IMR-90 (cell line): ENCODE results near the gene MAGI2. TPM values are rescaled to one million over a fixed set of nuclear protein-coding genes. Genes with fewer than 3 reads are reported as not detected.

Experiments
- ATAC-seq: fragments of 200-7000 bp; cut with Tn5 transposase; 2 replicates; pipeline ENCODE4 v1.9.1; 2020; ENCODE audit warnings: low read depth, mild to moderate bottlenecking, moderate library complexity
- BruUV-seq: library from RNA; stranded (reverse); fragments of 400-500 nt; replicated peaks from 2 replicates; lab custom pipeline; 2021; lab: Mats Ljungman, UMichigan
- CTCF ChIA-PET: fragments of 300-600 bp; formaldehyde crosslinking; extraction: SDS; loops from one replicate; lab custom pipeline; 2021; ENCODE audit warnings: antibody characterized with exemption; lab: Yijun Ruan, JAX
- POLR2A ChIA-PET: fragments of 300-600 bp; sonication (Branson Sonifier 250); formaldehyde crosslinking; loops from one replicate; lab custom pipeline; 2022; ENCODE audit warnings: antibody characterized with exemption; ENCODE audit not compliant: unreplicated experiment; lab: Charles Lee
- DNase-seq: peaks from one replicate; pipeline ENCODE4 v3.0.0; 2013
- H2AFZ ChIP-seq: replicated peaks from 2 replicates; pipeline ENCODE3; 2013; ENCODE audit warnings: low read length, mild to moderate bottlenecking; ENCODE audit not compliant: poor library complexity
- H2AK5ac ChIP-seq: 2 replicates; pipeline ENCODE4 v1.6.1; 2013; ENCODE audit warnings: low read depth, low read length, inconsistent platforms
- H2AK9ac ChIP-seq: replicated peaks from 2 replicates; pipeline ENCODE3; 2013; ENCODE audit warnings: mild to moderate bottlenecking, low read depth, low read length, moderate library complexity; ENCODE audit not compliant: poor library complexity
- H2BK120ac ChIP-seq: 2 replicates; pipeline ENCODE4 v1.6.1; 2013; ENCODE audit warnings: low read depth, low read length, inconsistent platforms
- H2BK15ac ChIP-seq: 3 replicates; pipeline ENCODE4 v1.6.1; 2013; ENCODE audit warnings: low read depth, low read length, inconsistent platforms
- H2BK20ac ChIP-seq: 2 replicates; pipeline ENCODE4 v1.6.1; 2013; ENCODE audit warnings: low read depth, mild to moderate bottlenecking, inconsistent platforms, low read length, moderate library complexity
- H2BK5ac ChIP-seq: 2 replicates; pipeline ENCODE4 v1.6.1; 2013; ENCODE audit warnings: mild to moderate bottlenecking, low read depth, low read length, inconsistent platforms; ENCODE audit not compliant: poor library complexity, severe bottlenecking
- H3K14ac ChIP-seq: replicated peaks from 2 replicates; pipeline ENCODE4 v1.6.1; 2013; ENCODE audit warnings: low read depth, low read length, inconsistent platforms
- H3K18ac ChIP-seq: 2 replicates; pipeline ENCODE4 v1.6.1; 2013; ENCODE audit warnings: low read depth, low read length, control low read depth
- H3K23ac ChIP-seq: 2 replicates; pipeline ENCODE4 v1.6.1; 2013; ENCODE audit warnings: low read depth, low read length, inconsistent platforms
- H3K27ac ChIP-seq: 2 replicates; pipeline ENCODE4 v1.5.1; 2013; ENCODE audit warnings: mild to moderate bottlenecking, control low read depth, low read length; ENCODE audit not compliant: insufficient read depth
- H3K27me3 ChIP-seq: 2 replicates; pipeline ENCODE4 v1.6.1; 2013; ENCODE audit warnings: low read length; ENCODE audit not compliant: control insufficient read depth, insufficient read depth
- H3K36me3 ChIP-seq: 2 replicates; pipeline ENCODE4 v1.6.1; 2013; ENCODE audit warnings: low read length, mixed read lengths; ENCODE audit not compliant: control insufficient read depth, insufficient read depth
- H3K4ac ChIP-seq: 2 replicates; pipeline ENCODE4 v1.6.1; 2013; ENCODE audit warnings: low read depth, low read length, inconsistent platforms
- H3K4me1 ChIP-seq: 2 replicates; pipeline ENCODE4 v1.6.1; 2013; ENCODE audit warnings: low read length, mixed read lengths; ENCODE audit not compliant: control insufficient read depth, insufficient read depth
- H3K4me2 ChIP-seq: 2 replicates; pipeline ENCODE4 v1.6.1; 2013; ENCODE audit warnings: low read depth, mild to moderate bottlenecking, control low read depth, low read length, moderate library complexity
- H3K4me3 ChIP-seq: 2 replicates; pipeline ENCODE4 v1.5.1; 2013; ENCODE audit warnings: low read depth, mild to moderate bottlenecking, control low read depth, low read length, moderate library complexity; ENCODE audit not compliant: insufficient read depth
- H3K56ac ChIP-seq: 2 replicates; pipeline ENCODE4 v1.6.1; 2013; ENCODE audit warnings: low read length, inconsistent platforms; ENCODE audit not compliant: insufficient read depth; ENCODE audit errors: extremely low read depth
- H3K79me1 ChIP-seq, 2 experiments: 2 replicates each; pipeline ENCODE4 v1.6.1; 2013; ENCODE audit warnings: low read length in 2 of 2, inconsistent platforms in 1 of 2, low read depth in 1 of 2
- H3K9ac ChIP-seq: 2 replicates; pipeline ENCODE4 v1.6.1; 2013; ENCODE audit warnings: low read depth, low read length, control low read depth
- H3K9me1 ChIP-seq: 2 replicates; pipeline ENCODE4 v1.6.1; 2013; ENCODE audit warnings: low read length, inconsistent platforms; ENCODE audit not compliant: insufficient read depth
- H3K9me3 ChIP-seq: 2 replicates; pipeline ENCODE4 v1.6.1; 2013; ENCODE audit warnings: low read length; ENCODE audit not compliant: control insufficient read depth, insufficient read depth
- H4K20me1 ChIP-seq: 2 replicates; pipeline ENCODE4 v1.6.1; 2013; ENCODE audit warnings: low read length, inconsistent platforms; ENCODE audit not compliant: insufficient read depth
- H4K5ac ChIP-seq: 2 replicates; pipeline ENCODE4 v1.6.1; 2013; ENCODE audit warnings: mild to moderate bottlenecking, low read depth, low read length, control low read depth
- H4K8ac ChIP-seq, 2 experiments: 2 replicates each; pipeline ENCODE4 v1.6.1; 2013; ENCODE audit warnings: low read depth in 2 of 2, low read length in 2 of 2, control low read depth in 1 of 2, inconsistent platforms in 1 of 2
- H4K91ac ChIP-seq: 2 replicates; pipeline ENCODE4 v1.6.1; 2013; ENCODE audit warnings: low read depth, low read length, inconsistent platforms; ENCODE audit not compliant: insufficient read depth
- BHLHE40 ChIP-seq: fragments of 150-350 bp; IDR thresholded peaks from 2 replicates; pipeline ENCODE4 v1.6.1; 2016; ENCODE audit warnings: mild to moderate bottlenecking, low read depth, low read length
- CEBPB ChIP-seq: IDR thresholded peaks from 2 replicates; pipeline ENCODE4 v1.6.1; 2012; ENCODE audit warnings: low read depth, low read length, improper control_type of control experiment
- MAFK ChIP-seq: IDR thresholded peaks from 2 replicates; pipeline ENCODE4 v1.6.1; 2012; ENCODE audit warnings: low read depth, low read length, improper control_type of control experiment
- MAZ ChIP-seq: IDR thresholded peaks from 2 replicates; pipeline ENCODE4 v1.6.1; 2012; ENCODE audit warnings: low read depth, mild to moderate bottlenecking, low read length, improper control_type of control experiment, moderate library complexity, borderline replicate concordance
- MXI1 ChIP-seq: IDR thresholded peaks from 2 replicates; pipeline ENCODE4 v1.6.1; 2012; ENCODE audit warnings: low read depth, mild to moderate bottlenecking, low read length, moderate library complexity, borderline replicate concordance
- RCOR1 ChIP-seq: IDR thresholded peaks from 2 replicates; pipeline ENCODE4 v1.6.1; 2012; ENCODE audit warnings: mild to moderate bottlenecking, low read length, improper control_type of control experiment; ENCODE audit not compliant: insufficient replicate concordance
- WGBS, 2 experiments: methylation state at CpG; one replicate each; pipeline versions ENCODE4 v1.1.5 to v1.1.7; 2013; ENCODE audit warnings: missing lambda C conversion rate in 2 of 2; ENCODE audit not compliant: insufficient read length in 1 of 2; ENCODE audit errors: extremely low coverage in 2 of 2; 5-methylcytosine and 5-hydroxymethylcytosine counted together
- dilution Hi-C: fragments of 300-500 bp; cut with HindIII; formaldehyde crosslinking; loops from one replicate; pipeline ENCODE4 v1.14.3; 2018; ENCODE audit warnings: low sequenced_read_pairs; ENCODE audit not compliant: unreplicated experiment
- in situ Hi-C: fragments of 300-500 bp; cut with MboI; formaldehyde crosslinking; loops from 3 replicates; pipeline ENCODE4 v1.14.3; 2019; ENCODE audit warnings: low sequenced_read_pairs, inconsistent platforms, mixed read lengths
- intact Hi-C: fragments of 100-400 bp; cut with micrococcal nuclease; formaldehyde crosslinking; loops from 2 replicates; pipeline ENCODE4 v1.10.0; 2022
- polyA plus RNA-seq, 3 experiments: library from polyadenylated mRNA; depleted of rRNA; stranded (reverse); fragments of >200 nt; gene quantifications; 2 replicates each; pipeline ENCODE4 v1.2.3, GENCODE V29; 2012; ENCODE audit warnings: low replicate concordance in 1 of 3
- total RNA-seq: library from RNA; depleted of rRNA; stranded (reverse); fragments of >200 nt; gene quantifications from 2 replicates; pipeline ENCODE4 v1.2.3, GENCODE V29; 2012

Gene MAGI2
- total and polyA plus RNA-seq, 2 of the 4 experiments (the other 2 are of a cell fraction): 2.5 to 17.9 TPM

- Histone ChIP-seq H3K4ac (no peak overlapping the region), H4K20me1 (no peaks in the 10 kb centered on the region), H2BK15ac (no peak overlapping the region), H4K5ac (no peak overlapping the region), H3K14ac (no peak overlapping the region; the same call in 1 of the 2 replicates), H3K23ac (no peak overlapping the region), H3K4me1 (no peaks in the 10 kb centered on the region), H2BK20ac (no peak overlapping the region), H3K18ac (no peak overlapping the region), H2AK5ac (no peak overlapping the region), H3K4me2 (no peak overlapping the region), H3K56ac (no peak overlapping the region), H3K36me3 (no peaks in the 10 kb centered on the region), H3K9ac (no peak overlapping the region), H3K9me1 (no peaks in the 10 kb centered on the region), H4K8ac (no peak overlapping the region), H2BK120ac (no peak overlapping the region), H4K91ac (no peak overlapping the region), H3K4me3 (no peak overlapping the region), H2AK9ac (no peak overlapping the region), H3K79me1 (no peaks in the 10 kb centered on the region; a peak in 1 of 4 replicates), H3K27ac (no peak overlapping the region), H3K27me3 (no peaks in the 10 kb centered on the region), H2BK5ac (no peak overlapping the region), H3K9me3 (no peaks in the 10 kb centered on the region), H2AFZ (no peak overlapping the region)
- no TSS peak for BruUV-seq
- WGBS, 2 experiments: 33% methylated on average over 1 of the region's 2 CpGs; no CpG with 5 or more reads in 1 of the 2 experiments
- no peak for DNase-seq
- ChIA-PET CTCF (no interaction called here), POLR2A (no interaction called here)
- dilution Hi-C loops: no loop called here
- no peak for ATAC-seq
- intact Hi-C loops: no loop called here
- no peak for TF ChIP-seq MAZ
- TF ChIP-seq CEBPB: no peak
- TF ChIP-seq RCOR1: no peak
- no peak for TF ChIP-seq MAFK
- no peak for TF ChIP-seq BHLHE40
- no peak for TF ChIP-seq MXI1
- in situ Hi-C loops: no loop called here
These were observed 885.6 kb downstream of the MAGI2 start for GRCh38 chr7:78567836-78568235.
